22Rv1 (cell line): ENCODE data around the gene RRP8.

Source experiments
- H3K27ac ChIP-seq: fragments of 450-650 bp; 2 replicates; pipeline ENCODE4 v1.5.1; 2017
- CTCF ChIP-seq: fragments of 450-650 bp; IDR thresholded peaks from 2 replicates; pipeline ENCODE4 v1.5.1; 2017; ENCODE audit warnings: mild to moderate bottlenecking
- ZFX ChIP-seq: fragments of 450-650 bp; IDR thresholded peaks from 2 replicates; pipeline ENCODE4 v1.6.1; 2017; ENCODE audit warnings: antibody characterized with exemption, borderline replicate concordance

Gene RRP8

GRCh38 chr11:6557761-6558674 lies 45.4 kb downstream of the RRP8 start:
- no peak for TF ChIP-seq CTCF
- TF ChIP-seq ZFX: no peak
- H3K27ac ChIP-seq: no peak overlapping the region

GRCh38 chr11:6557063-6557462 lies 46.4 kb downstream of the RRP8 start:
- no peak overlapping the region for H3K27ac ChIP-seq
- no peak for TF ChIP-seq CTCF
- no peak for TF ChIP-seq ZFX

GRCh38 chr11:6556139-6556949 lies 47.1 kb downstream of the RRP8 start:
- no peak overlapping the region for H3K27ac ChIP-seq
- no peak for TF ChIP-seq CTCF
- TF ChIP-seq ZFX: no peak

GRCh38 chr11:6554828-6555706 lies 48.3 kb downstream of the RRP8 start:
- TF ChIP-seq CTCF: no peak
- TF ChIP-seq ZFX: no peak
- no peak overlapping the region for H3K27ac ChIP-seq

- TF ChIP-seq ZFX (no peak), CTCF (no peak)
- no peak overlapping the region for H3K27ac ChIP-seq
Observed at GRCh38 chr11:6553634-6554033, 49.8 kb downstream of the RRP8 start.

GRCh38 chr11:6548641-6549040 lies 54.8 kb downstream of the RRP8 start:
- H3K27ac ChIP-seq: no peak overlapping the region
- TF ChIP-seq ZFX (no peak), CTCF (no peak)
